Measurements from ENCODE around the gene NBPF19. TPM values are rescaled to one million over a fixed set of nuclear protein-coding genes. Genes with fewer than 3 reads are reported as not detected.
"Not testable (repeated sequence)": the region's sequence is repeated elsewhere in the genome, so short reads cannot be mapped to it uniquely, and the experiment has no call there.

Gene NBPF19, protein sequence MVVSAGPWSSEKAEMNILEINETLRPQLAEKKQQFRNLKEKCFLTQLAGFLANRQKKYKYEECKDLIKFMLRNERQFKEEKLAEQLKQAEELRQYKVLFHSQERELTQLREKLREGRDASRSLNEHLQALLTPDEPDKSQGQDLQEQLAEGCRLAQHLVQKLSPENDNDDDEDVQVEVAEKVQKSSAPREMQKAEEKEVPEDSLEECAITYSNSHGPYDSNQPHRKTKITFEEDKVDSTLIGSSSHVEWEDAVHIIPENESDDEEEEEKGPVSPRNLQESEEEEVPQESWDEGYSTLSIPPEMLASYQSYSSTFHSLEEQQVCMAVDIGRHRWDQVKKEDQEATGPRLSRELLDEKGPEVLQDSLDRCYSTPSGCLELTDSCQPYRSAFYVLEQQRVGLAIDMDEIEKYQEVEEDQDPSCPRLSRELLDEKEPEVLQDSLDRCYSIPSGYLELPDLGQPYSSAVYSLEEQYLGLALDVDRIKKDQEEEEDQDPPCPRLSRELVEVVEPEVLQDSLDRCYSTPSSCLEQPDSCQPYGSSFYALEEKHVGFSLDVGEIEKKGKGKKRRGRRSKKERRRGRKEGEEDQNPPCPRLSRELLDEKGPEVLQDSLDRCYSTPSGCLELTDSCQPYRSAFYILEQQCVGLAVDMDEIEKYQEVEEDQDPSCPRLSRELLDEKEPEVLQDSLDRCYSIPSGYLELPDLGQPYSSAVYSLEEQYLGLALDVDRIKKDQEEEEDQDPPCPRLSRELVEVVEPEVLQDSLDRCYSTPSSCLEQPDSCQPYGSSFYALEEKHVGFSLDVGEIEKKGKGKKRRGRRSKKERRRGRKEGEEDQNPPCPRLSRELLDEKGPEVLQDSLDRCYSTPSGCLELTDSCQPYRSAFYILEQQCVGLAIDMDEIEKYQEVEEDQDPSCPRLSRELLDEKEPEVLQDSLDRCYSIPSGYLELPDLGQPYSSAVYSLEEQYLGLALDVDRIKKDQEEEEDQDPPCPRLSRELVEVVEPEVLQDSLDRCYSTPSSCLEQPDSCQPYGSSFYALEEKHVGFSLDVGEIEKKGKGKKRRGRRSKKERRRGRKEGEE (N-terminal part only)
- total RNA-seq (1 to 10 TPM; 6.4 to 9.4 (median 6.8) TPM), polyA plus RNA-seq (2.9 TPM)
- long read RNA-seq, donor 1, partial matches to known transcripts, result 5 of 10 reads
- long read RNA-seq, donor 1, other reads (novel, unspliced or antisense), result 5 of 10 reads
- long read RNA-seq, donor 2, result 0 reads
- long read RNA-seq, donor 3, partial matches to known transcripts, result 5 of 18 reads
- long read RNA-seq, donor 3, other reads (novel, unspliced or antisense), result 13 of 18 reads
- long read RNA-seq, donor 4, partial matches to known transcripts, result 0 of 1 reads
- long read RNA-seq, donor 4, other reads (novel, unspliced or antisense), result 1 of 1 reads

DNA sequence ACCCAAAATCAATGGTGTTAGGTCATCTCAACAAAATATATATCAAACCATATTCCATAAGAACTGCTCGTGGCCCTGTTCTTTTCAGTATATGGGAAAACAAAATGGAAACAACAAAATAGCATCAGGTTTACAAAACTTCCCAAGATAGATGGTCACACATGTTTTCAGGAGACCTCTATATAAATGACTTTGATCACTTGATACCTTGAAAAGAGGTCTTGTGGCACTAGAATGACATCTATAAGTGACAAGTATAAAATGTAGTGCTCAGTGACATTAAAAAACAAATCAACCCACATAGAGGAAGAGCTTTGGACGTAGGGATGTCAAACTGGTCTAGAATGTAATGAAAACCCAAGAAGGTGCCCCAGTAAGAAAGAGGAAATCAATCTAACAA lies at the start of gene NBPF19:
Gene NBPF19, plus strand, starts transcription at position 301 of the 400 bp plus-strand sequence. CDS start 888 bp downstream, outside the sequence.
- H3K27me3 ChIP-seq (ENCODE audit: control insufficient read depth, insufficient read depth); H3K4me3 ChIP-seq (ENCODE audit: low read length); H3K9me3 ChIP-seq (ENCODE audit: control insufficient read depth, low read length); DNase-seq; H3K27ac ChIP-seq (ENCODE audit: low read length); H3K4me1 ChIP-seq (ENCODE audit: control insufficient read depth, insufficient read depth, low read length); intact Hi-C loops (cut with DNase I); ATAC-seq: not testable (repeated sequence)
- WGBS, result 81% methylated on average over 1 of the region's 2 CpGs

DNA sequence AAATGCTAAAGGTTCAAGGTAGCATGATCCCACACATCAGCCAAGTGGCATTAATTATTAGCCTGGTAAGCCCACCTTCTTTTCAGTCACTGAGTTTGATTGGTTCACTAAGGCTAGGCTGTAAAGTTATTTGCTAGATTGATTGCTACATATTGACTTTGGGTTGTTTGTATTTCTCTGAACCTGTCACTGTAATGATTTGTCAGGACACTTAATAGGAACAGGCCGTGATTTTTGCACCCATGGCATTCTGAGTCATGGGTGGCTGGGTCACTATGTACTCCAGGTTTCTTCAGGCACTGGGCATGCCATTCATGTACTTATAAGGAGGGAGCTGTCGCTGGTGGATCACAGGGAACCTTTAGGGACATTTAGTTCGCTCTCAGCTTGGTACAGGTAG lies 46.5 kb upstream of the NBPF19 start:
- H3K4me3 ChIP-seq (ENCODE audit: low read length); H3K27me3 ChIP-seq (ENCODE audit: control insufficient read depth, insufficient read depth); intact Hi-C loops (cut with DNase I); ATAC-seq; H3K9me3 ChIP-seq (ENCODE audit: control insufficient read depth, low read length); H3K4me1 ChIP-seq (ENCODE audit: control insufficient read depth, insufficient read depth, low read length); H3K27ac ChIP-seq (ENCODE audit: low read length); DNase-seq: not testable (repeated sequence)
- 74% methylated on average over 2 of the region's 3 CpGs for WGBS

DNA sequence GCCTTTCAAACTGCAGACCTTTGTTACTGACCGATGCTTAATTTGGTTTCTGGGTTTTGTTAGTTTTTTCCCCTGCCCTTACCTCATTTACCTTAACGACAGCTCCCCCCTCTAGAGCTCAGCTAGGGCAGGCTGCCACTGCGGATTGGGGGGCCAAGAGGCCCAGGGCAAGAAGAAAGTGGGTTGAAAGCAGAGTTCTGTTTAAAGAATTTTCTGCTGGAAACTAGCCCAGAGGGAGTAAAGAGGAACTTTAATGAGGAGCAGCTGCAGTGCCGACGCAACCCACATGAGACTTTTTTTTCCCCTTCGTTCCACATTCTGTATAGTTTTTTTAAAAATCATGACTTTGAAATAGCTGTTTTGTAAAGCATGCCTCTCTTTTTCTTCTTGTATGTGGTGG lies 29.4 kb upstream of the NBPF19 start:
- H3K4me1 ChIP-seq (ENCODE audit: control insufficient read depth, insufficient read depth, low read length); H3K4me3 ChIP-seq (ENCODE audit: low read length); H3K27ac ChIP-seq (ENCODE audit: low read length); H3K9me3 ChIP-seq (ENCODE audit: control insufficient read depth, low read length); ATAC-seq; intact Hi-C loops (cut with DNase I); H3K27me3 ChIP-seq (ENCODE audit: control insufficient read depth, insufficient read depth): not testable (repeated sequence)
- 3% methylated on average over 5 of the region's 6 CpGs for WGBS
- DNase-seq, result peak; percentile 37 to 77 (median 74)

DNA sequence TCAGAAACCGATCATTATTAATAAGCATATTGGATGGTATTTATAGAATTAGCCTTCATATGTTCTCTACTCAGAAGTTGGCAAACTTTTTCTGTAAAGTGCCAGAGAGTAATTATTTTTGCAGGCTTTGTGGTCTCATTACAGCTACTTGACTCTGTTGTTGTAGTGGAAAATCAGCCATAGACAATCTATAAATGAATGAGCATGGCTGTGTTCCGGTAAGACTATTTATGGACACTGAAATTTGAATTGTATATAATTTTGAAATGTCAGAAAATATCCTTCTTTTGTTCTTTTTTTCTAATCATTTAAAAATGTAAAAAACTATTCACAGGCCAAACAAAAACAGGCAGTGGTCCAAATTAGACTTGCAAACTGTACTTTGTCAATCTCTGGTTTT lies 22.6 kb upstream of the NBPF19 start:
- ATAC-seq; H3K27ac ChIP-seq (ENCODE audit: low read length); intact Hi-C loops (cut with DNase I); DNase-seq; H3K4me1 ChIP-seq (ENCODE audit: control insufficient read depth, insufficient read depth, low read length); H3K4me3 ChIP-seq (ENCODE audit: low read length); H3K27me3 ChIP-seq (ENCODE audit: control insufficient read depth, insufficient read depth); H3K9me3 ChIP-seq (ENCODE audit: control insufficient read depth, low read length): not testable (repeated sequence)
- 77% methylated on average over 1 of the region's 2 CpGs for WGBS

DNA sequence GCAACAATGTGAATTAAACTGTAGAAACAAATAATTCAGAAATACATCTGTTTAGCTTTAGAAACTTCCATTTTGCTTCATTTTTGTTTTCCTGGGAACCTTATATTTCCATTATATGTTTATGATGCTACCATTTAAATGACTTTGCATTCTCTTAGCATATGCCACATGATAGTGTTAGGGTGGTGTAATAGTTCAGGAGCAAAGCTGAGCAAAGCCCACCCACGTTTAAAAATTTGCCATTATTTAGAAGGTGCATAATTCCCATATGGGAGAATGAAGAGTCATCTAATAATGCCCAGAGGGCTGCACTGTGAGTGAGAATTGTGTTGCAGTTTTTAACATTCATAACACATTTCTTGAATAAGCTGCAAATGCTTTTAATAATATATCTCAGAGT lies 22.2 kb upstream of the NBPF19 start:
- DNase-seq; intact Hi-C loops (cut with DNase I); H3K9me3 ChIP-seq (ENCODE audit: control insufficient read depth, low read length); H3K27me3 ChIP-seq (ENCODE audit: control insufficient read depth, insufficient read depth); H3K4me3 ChIP-seq (ENCODE audit: low read length); ATAC-seq; H3K27ac ChIP-seq (ENCODE audit: low read length); H3K4me1 ChIP-seq (ENCODE audit: control insufficient read depth, insufficient read depth, low read length): not testable (repeated sequence)
- WGBS, result no CpG with 5 or more reads among the region's 1 CpG

DNA sequence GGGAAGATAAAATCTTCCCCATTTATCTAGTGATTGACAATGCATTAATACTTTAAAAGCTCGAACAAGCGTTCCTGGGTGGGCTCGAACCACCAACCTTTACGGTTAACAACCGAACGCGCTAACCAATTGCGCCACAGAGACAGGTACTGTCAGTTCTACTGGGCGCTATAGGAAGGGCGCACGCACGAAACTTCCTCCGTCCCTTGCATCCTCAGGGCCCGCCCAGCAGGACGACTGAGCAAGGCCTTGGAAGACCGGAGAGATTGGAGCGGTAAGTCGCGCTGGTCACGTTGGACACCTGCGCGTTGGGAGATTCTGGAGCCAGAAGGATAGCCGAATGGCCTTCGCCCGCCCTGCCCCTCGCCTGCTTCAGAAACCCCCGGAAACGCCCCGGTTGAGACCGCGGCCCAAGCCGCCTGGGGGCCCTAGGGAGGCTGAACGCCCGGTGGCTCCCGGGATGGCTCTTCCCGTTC lies 83.5 kb downstream of the NBPF19 start:
- ATAC-seq; H3K9me3 ChIP-seq (ENCODE audit: control insufficient read depth, low read length); H3K27ac ChIP-seq (ENCODE audit: low read length); H3K27me3 ChIP-seq (ENCODE audit: control insufficient read depth, insufficient read depth); H3K4me1 ChIP-seq (ENCODE audit: control insufficient read depth, insufficient read depth, low read length); intact Hi-C loops (cut with DNase I): not testable (repeated sequence)
- peak; percentile 22 to 69 (median 52) for DNase-seq
- WGBS, result 2% methylated on average over 32 of the region's 36 CpGs
- H3K4me3 ChIP-seq (ENCODE audit: low read length), result peak overlapping the region; percentile 7

- WGBS, result 88% methylated on average over 13 of the region's 23 CpGs
- H3K9me3 ChIP-seq (ENCODE audit: control insufficient read depth, low read length); H3K27me3 ChIP-seq (ENCODE audit: control insufficient read depth, insufficient read depth); H3K4me3 ChIP-seq (ENCODE audit: low read length); intact Hi-C loops (cut with DNase I); H3K27ac ChIP-seq (ENCODE audit: low read length); H3K4me1 ChIP-seq (ENCODE audit: control insufficient read depth, insufficient read depth, low read length); ATAC-seq: not testable (repeated sequence)
- peak in 2 of 3 donors; percentile 28 to 56 for DNase-seq
Observed at GRCh38 chr1:149561806-149562205, 87.0 kb downstream of the NBPF19 start.

- ATAC-seq; H3K4me3 ChIP-seq (ENCODE audit: low read length); H3K27ac ChIP-seq (ENCODE audit: low read length); H3K9me3 ChIP-seq (ENCODE audit: control insufficient read depth, low read length); H3K4me1 ChIP-seq (ENCODE audit: control insufficient read depth, insufficient read depth, low read length); intact Hi-C loops (cut with DNase I); H3K27me3 ChIP-seq (ENCODE audit: control insufficient read depth, insufficient read depth); DNase-seq: not testable (repeated sequence)
- 100% methylated on average over 1 of the region's 4 CpGs for WGBS
Observed at GRCh38 chr1:149565485-149565884, 90.6 kb downstream of the NBPF19 start.

DNA sequence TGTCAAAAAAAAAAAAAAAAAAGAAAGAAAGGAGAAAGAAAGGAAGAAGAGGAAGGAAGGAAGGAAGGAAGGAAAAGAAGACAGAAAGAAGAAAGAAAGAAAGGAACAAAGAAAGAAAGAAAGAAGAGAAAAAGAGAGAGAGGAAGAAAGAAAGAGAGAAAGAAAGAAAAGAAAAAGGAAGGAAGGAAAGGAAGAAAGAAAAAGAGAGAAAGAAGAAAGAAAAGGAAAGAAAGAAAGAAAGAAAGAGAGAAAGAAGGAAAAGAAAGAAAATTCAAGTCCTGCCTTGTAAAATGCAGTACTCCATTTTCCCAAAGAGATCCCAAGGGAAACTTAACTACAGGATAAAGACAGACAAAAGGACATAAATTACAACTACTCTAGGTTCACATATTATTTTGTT lies 97.9 kb downstream of the NBPF19 start:
- H3K27me3 ChIP-seq (ENCODE audit: control insufficient read depth, insufficient read depth); H3K27ac ChIP-seq (ENCODE audit: low read length); H3K4me3 ChIP-seq (ENCODE audit: low read length); H3K9me3 ChIP-seq (ENCODE audit: control insufficient read depth, low read length); DNase-seq; ATAC-seq; intact Hi-C loops (cut with DNase I); H3K4me1 ChIP-seq (ENCODE audit: control insufficient read depth, insufficient read depth, low read length): not testable (repeated sequence)

- intact Hi-C loops (cut with DNase I); ATAC-seq; H3K9me3 ChIP-seq (ENCODE audit: control insufficient read depth, low read length); H3K27ac ChIP-seq (ENCODE audit: low read length); H3K4me3 ChIP-seq (ENCODE audit: low read length); H3K27me3 ChIP-seq (ENCODE audit: control insufficient read depth, insufficient read depth); H3K4me1 ChIP-seq (ENCODE audit: control insufficient read depth, insufficient read depth, low read length): not testable (repeated sequence)
- WGBS, result no CpG with 5 or more reads among the region's 2 CpGs
- DNase-seq, result peak in 1 of 3 donors; percentile 4
Observed at GRCh38 chr1:149585592-149585991, 110.7 kb downstream of the NBPF19 start.
